SK-N-MC (cell line): Measurements from ENCODE around the gene SPART.
"Not testable (repeated sequence)": the region's sequence is repeated elsewhere in the genome, so short reads cannot be mapped to it uniquely, and the experiment has no call there.

ENCODE experiments used
- EZH2 ChIP-seq: fragments of 200-600 bp; sonication (generic); IDR thresholded peaks from one replicate; pipeline ENCODE4 v1.6.1; 2017; ENCODE audit warnings: antibody characterized with exemption
- POLR2AphosphoS5 ChIP-seq: IDR thresholded peaks from 2 replicates; pipeline ENCODE4 v1.6.1; 2012; ENCODE audit warnings: mild to moderate bottlenecking, low read depth, low read length, borderline replicate concordance

DNA sequence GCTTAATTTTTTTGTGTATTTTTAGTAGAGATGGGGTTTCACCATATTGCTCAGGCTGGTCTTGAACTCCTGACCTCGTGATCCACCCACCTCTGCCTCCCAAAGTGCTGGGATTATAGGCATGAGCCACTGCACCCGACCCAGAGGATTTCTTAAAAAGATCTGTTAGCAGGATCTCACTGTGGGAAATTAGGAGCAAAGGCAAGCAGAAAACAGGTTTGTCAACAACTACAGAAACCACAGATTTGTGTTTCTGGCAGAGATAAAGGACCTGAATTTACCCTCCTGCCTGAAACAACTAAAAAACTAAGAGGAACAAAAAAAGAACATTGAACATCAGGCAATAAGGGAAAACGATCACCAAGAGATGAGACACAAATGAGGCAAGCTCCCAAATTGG lies 46.7 kb downstream of the SPART start:
- not testable (repeated sequence) for TF ChIP-seq EZH2, POLR2AphosphoS5
